OCI-LY1 (cell line): ENCODE results near the gene ALDH1L1.

Experiments used
- EZH2 ChIP-seq: fragments of 200-600 bp; sonication (generic), shearing (Covaris generic); IDR thresholded peaks from 2 replicates; pipeline ENCODE4 v1.8.0; 2017; ENCODE audit warnings: borderline replicate concordance, mixed run types, mild to moderate bottlenecking, antibody characterized with exemption, low read length, moderate library complexity, mixed read lengths
- TF ChIP-seq, protein P1 (sequence below): fragments of 200-600 bp; sonication (generic), shearing (Covaris generic); IDR thresholded peaks from 2 replicates; pipeline ENCODE4 v1.5.1; 2017; ENCODE audit warnings: mild to moderate bottlenecking, antibody characterized with exemption, low read length, moderate library complexity, mixed read lengths

DNA sequence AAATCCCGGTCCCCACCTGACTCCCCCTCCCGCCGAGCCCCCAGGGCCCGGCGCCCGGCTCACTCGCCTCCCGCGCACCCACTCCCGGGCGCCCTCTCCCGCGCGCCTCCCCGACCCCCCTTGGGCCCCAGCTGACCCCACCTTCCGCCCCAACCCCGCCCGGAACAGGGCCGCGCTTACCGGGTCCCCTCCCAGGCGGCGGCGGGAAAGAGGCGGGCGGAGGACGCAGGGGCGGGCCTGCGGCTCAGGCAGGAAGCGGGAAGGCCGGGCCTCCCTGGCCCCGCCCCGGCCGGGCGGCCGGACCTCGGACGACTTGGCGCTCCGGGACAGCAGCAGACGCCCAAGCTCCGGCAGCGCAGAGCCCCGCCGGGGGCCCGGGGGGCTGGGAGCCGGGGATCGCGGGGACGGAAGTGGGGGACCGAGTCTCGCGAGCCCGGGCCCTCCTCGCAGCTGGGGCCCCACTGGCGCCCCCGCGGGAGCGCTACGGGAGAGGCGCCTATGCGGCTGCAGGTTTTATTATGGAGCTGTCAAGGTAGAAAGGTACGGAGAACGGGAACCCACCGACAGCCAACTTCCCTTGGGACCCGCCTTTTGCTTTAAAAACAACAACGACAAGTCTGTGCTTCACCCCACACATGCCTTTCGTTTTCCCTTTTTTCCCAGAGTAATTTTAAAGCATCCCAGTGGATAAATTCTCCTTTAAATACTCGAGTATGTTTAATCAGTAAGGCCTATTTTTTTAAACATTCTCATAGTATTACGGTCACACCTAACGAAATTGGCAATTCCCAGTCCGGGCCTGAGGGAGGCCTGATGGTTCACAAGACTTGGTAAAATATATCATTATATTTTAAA is 96.2 kb downstream of the ALDH1L1 start, which contains the start of gene SLC41A3:
- no peak for TF ChIP-seq EZH2
- TF ChIP-seq, protein P1, sequence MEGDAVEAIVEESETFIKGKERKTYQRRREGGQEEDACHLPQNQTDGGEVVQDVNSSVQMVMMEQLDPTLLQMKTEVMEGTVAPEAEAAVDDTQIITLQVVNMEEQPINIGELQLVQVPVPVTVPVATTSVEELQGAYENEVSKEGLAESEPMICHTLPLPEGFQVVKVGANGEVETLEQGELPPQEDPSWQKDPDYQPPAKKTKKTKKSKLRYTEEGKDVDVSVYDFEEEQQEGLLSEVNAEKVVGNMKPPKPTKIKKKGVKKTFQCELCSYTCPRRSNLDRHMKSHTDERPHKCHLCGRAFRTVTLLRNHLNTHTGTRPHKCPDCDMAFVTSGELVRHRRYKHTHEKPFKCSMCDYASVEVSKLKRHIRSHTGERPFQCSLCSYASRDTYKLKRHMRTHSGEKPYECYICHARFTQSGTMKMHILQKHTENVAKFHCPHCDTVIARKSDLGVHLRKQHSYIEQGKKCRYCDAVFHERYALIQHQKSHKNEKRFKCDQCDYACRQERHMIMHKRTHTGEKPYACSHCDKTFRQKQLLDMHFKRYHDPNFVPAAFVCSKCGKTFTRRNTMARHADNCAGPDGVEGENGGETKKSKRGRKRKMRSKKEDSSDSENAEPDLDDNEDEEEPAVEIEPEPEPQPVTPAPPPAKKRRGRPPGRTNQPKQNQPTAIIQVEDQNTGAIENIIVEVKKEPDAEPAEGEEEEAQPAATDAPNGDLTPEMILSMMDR: peak; percentile 54
